ENCODE measurements around the gene RPS6KA2.

The RPS6KA2 gene

DNA sequence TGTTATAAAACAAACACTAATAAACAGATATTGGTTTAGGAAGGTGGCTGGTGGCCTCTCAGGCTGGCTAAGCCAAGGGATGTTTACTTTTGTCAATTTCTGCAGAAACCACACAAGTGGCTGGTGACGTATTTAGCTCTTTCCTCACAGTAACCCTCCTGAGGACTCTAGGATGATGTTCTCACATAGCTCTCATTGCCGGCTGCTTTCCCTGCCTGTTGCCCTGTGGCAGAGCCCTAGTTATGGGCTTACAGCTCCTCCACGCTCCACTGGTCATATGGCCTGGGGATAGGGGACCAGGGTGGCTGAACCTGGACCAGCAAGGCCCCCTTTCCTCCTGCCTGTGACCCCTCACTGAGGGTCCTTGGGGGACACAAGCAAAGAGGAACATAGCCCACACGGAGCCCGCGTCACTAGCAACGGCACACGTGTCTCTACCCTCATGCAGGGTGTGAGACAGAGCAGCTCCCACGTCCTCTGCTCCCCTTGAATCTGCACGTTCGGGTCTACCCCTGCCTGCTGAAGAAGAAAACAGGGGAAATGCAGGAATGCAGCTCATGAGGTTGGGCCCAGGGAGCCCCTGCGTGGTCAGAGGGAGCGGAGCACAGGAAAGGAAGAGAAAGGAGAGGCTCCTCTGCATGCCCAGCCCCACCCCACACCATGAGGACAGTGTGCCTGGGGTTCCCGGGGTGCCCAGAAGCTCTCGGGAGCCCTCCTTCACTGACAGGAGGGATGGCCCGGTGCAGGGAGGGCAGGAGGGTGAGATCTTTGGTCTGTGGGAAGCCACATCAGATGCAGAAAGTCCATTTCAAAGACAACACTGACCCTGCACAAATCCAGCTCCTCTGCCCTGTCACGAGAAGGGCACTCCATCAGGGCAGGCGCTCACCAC is 54.4 kb downstream of the RPS6KA2 start:
- Histone ChIP-seq H3K4me1 (ENCODE audit: control insufficient read depth in 5 of 5, insufficient read depth in 5 of 5, low read length in 5 of 5) (peaks cover 0 to 29% (median 10%) of the 10 kb centered on the region in 5 donors), H3K9me3 (ENCODE audit: control insufficient read depth in 5 of 5, low read length in 5 of 5) (no peaks in the 10 kb centered on the region), H3K4me3 (ENCODE audit: low read depth in 1 of 5, low read length in 5 of 5) (peak overlapping the region in 1 of 5 donors; percentile 13), H3K27me3 (ENCODE audit: control insufficient read depth in 5 of 5, insufficient read depth in 4 of 5, low read length in 5 of 5) (no peaks in the 10 kb centered on the region), H3K27ac (ENCODE audit: low read depth, low read length) (no peak overlapping the region), H3K9ac (ENCODE audit: low read length in 5 of 5) (no peak overlapping the region), H3K36me3 (ENCODE audit: control insufficient read depth in 5 of 5, insufficient read depth in 5 of 5, low read length in 5 of 5) (no peaks in the 10 kb centered on the region)

DNA sequence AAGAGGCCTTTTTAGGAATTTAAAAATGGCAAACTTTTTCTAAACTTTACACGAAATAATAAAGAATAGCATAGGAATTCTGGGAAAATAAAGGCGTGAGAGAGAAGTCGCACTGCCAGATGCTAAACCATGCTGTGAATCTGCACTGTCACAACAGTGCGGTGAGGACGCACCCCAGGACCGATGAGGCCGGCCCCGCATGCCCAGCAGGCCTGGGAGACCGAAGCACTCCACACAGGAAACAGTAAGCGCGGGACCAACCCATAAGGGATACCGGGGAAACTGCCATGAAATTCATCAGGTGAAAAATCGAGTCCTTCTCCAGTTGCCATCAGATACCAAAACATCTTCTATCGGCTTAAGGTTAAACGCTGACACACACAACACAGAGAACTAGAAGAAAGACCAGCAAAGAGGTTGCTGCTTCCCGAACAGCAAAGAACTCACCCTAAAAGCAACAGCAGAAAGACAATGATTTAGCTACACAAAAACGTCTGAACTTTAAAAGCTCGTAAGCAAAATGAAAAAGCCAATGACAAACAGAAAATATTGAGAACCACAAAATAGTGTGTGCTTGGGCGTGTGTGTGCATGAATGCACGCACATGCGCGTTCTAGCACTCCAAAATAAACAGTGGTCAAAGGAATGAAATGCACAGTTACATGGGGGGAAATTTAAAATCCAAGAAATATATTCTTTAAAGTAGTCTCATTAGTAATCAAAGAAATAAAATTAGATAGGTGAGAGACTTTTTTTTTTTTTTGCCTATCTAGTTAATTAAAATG is 55.9 kb downstream of the RPS6KA2 start:
- no peak overlapping the region for H3K4me3 ChIP-seq (ENCODE audit: low read depth in 1 of 5, low read length in 5 of 5)
- no peaks in the 10 kb centered on the region for H3K9me3 ChIP-seq (ENCODE audit: control insufficient read depth in 5 of 5, low read length in 5 of 5)
- no peak overlapping the region for H3K9ac ChIP-seq (ENCODE audit: low read length in 5 of 5)
- H3K27me3 ChIP-seq (ENCODE audit: control insufficient read depth in 5 of 5, insufficient read depth in 4 of 5, low read length in 5 of 5), result no peaks in the 10 kb centered on the region
- H3K27ac ChIP-seq (ENCODE audit: low read depth, low read length), result no peak overlapping the region
- peaks cover 0 to 33% (median 10%) of the 10 kb centered on the region in 5 donors for H3K4me1 ChIP-seq (ENCODE audit: control insufficient read depth in 5 of 5, insufficient read depth in 5 of 5, low read length in 5 of 5)
- no peaks in the 10 kb centered on the region for H3K36me3 ChIP-seq (ENCODE audit: control insufficient read depth in 5 of 5, insufficient read depth in 5 of 5, low read length in 5 of 5)

DNA sequence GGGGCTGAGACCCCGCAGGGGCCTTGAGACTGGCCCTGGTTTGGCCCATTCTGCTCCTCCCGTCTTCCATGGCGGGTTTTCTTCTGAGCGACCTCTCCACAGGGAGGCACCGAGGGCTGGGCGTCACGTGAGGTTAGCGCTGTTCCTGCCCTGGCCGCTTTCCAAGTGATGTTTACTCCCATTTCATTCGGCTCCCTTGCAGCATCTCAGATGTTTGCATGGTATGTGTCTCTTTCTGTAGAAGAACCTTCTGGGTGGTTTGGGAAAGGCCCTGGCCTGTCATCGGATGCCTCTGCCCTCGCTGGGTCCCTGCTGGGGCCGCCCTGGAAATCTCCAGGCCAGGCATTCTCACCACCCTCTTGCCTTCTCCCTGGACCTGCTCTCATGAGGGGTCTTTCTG is 57.8 kb downstream of the RPS6KA2 start:
- Histone ChIP-seq H3K9me3 (ENCODE audit: control insufficient read depth in 5 of 5, low read length in 5 of 5) (no peaks in the 10 kb centered on the region), H3K27me3 (ENCODE audit: control insufficient read depth in 5 of 5, insufficient read depth in 4 of 5, low read length in 5 of 5) (no peaks in the 10 kb centered on the region), H3K4me3 (ENCODE audit: low read depth in 1 of 5, low read length in 5 of 5) (no peak overlapping the region), H3K9ac (ENCODE audit: low read length in 5 of 5) (no peak overlapping the region), H3K4me1 (ENCODE audit: control insufficient read depth in 5 of 5, insufficient read depth in 5 of 5, low read length in 5 of 5) (peaks cover 0 to 28% (median 10%) of the 10 kb centered on the region in 5 donors), H3K27ac (ENCODE audit: low read depth, low read length) (no peak overlapping the region), H3K36me3 (ENCODE audit: control insufficient read depth in 5 of 5, insufficient read depth in 5 of 5, low read length in 5 of 5) (peaks cover 0 to 2% (median 0%) of the 10 kb centered on the region in 5 donors)

DNA sequence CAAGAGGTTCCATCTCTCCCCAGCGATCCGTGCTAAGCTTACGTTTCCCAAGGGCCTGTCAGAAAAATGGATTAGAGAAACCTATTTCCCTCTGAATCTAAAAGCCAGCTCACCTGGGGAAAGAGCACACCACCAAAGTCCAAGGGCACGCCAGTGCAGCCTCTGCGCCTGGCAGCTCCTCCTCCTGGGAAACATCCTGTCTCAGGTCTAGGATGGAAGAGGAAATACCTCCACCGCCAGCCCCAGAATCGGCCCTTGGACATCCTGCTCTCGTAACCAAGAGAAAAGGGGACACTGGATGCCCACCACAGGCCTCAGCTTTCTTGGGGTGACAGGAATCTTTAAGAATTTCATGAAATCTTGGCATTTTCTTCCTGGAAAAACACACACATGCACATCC is 59.2 kb downstream of the RPS6KA2 start:
- H3K4me3 ChIP-seq (ENCODE audit: low read depth in 1 of 5, low read length in 5 of 5), result no peak overlapping the region
- H3K4me1 ChIP-seq (ENCODE audit: control insufficient read depth in 5 of 5, insufficient read depth in 5 of 5, low read length in 5 of 5), result peaks cover 0 to 30% (median 6%) of the 10 kb centered on the region in 5 donors
- peaks cover 0 to 2% (median 0%) of the 10 kb centered on the region in 5 donors for H3K36me3 ChIP-seq (ENCODE audit: control insufficient read depth in 5 of 5, insufficient read depth in 5 of 5, low read length in 5 of 5)
- H3K9me3 ChIP-seq (ENCODE audit: control insufficient read depth in 5 of 5, low read length in 5 of 5), result no peaks in the 10 kb centered on the region
- H3K27me3 ChIP-seq (ENCODE audit: control insufficient read depth in 5 of 5, insufficient read depth in 4 of 5, low read length in 5 of 5), result no peaks in the 10 kb centered on the region
- H3K27ac ChIP-seq (ENCODE audit: low read depth, low read length), result no peak overlapping the region
- H3K9ac ChIP-seq (ENCODE audit: low read length in 5 of 5), result no peak overlapping the region

DNA sequence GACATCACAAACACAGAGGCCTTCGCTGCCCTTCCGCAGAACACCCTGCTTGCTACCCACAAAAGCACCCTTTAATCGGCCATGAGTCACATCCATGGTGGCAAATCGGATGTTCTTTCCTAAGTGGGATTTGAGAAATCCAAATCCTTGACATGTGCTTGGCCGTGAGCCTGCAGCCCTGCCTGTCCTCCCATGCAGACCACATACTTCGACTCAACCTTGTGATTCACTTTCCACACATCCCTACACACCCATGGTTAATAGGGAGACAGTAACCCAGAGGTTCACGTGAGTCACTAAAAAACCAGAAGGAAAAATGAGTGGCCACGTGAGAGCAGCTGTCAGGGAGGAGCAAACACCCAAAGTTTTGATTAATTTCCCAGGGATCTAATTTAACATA is 59.9 kb downstream of the RPS6KA2 start:
- H3K27me3 ChIP-seq (ENCODE audit: control insufficient read depth in 5 of 5, insufficient read depth in 4 of 5, low read length in 5 of 5), result no peaks in the 10 kb centered on the region
- H3K4me3 ChIP-seq (ENCODE audit: low read depth in 1 of 5, low read length in 5 of 5), result no peak overlapping the region
- H3K4me1 ChIP-seq (ENCODE audit: control insufficient read depth in 5 of 5, insufficient read depth in 5 of 5, low read length in 5 of 5), result peaks cover 0 to 30% (median 1%) of the 10 kb centered on the region in 5 donors
- no peak overlapping the region for H3K9ac ChIP-seq (ENCODE audit: low read length in 5 of 5)
- H3K36me3 ChIP-seq (ENCODE audit: control insufficient read depth in 5 of 5, insufficient read depth in 5 of 5, low read length in 5 of 5), result peaks cover 0 to 2% (median 0%) of the 10 kb centered on the region in 5 donors
- no peak overlapping the region for H3K27ac ChIP-seq (ENCODE audit: low read depth, low read length)
- H3K9me3 ChIP-seq (ENCODE audit: control insufficient read depth in 5 of 5, low read length in 5 of 5), result no peaks in the 10 kb centered on the region

DNA sequence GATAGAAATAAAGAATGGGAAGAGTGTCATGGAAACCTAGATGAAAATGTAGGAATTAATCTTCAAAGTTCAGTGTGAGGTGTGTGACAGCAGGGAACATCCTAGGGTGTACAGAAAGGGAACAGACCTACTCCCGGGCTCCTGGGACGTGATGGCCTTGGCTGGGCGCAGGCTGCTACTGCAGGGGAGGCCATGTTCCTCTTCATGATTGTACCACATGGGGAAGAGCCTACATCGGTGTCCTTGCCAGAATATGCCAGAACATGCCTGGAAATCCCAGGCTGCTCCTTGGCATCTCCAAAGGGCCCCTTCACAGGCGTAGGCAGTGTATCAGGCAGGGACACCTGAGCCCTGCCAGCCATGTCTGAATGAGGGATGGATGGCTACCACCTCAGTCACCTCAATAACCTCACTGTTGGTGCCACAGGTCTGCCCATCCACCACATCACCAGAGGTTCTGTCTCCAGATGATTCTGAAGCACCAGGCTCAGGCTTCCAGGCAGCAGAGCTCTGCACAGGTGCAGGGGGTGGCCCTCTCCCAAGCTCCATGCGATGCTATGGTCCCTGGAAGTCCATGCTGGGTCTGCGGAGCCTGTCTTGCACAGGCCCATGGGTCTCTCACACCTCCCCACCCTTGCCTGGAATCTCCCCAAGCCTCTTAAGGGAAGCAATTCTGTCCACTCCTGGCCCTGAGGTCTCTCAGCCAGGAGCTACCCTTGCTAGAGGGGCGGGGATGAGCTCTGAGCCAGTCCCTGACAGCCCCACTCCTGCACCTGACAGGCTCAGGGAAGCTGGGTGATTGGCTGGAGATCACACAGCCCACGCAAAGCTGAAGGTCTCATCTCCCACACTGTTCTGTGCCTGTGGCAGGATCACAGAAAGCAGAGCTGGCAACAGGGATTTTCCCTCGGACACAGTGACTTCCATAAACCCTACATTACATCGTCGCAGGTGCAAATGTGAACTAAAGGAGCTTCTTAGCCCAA is 60.7 kb downstream of the RPS6KA2 start:
- H3K4me1 ChIP-seq (ENCODE audit: control insufficient read depth in 5 of 5, insufficient read depth in 5 of 5, low read length in 5 of 5), result peaks cover 0 to 36% (median 7%) of the 10 kb centered on the region in 5 donors
- H3K9ac ChIP-seq (ENCODE audit: low read length in 5 of 5), result no peak overlapping the region
- H3K9me3 ChIP-seq (ENCODE audit: control insufficient read depth in 5 of 5, low read length in 5 of 5), result no peaks in the 10 kb centered on the region
- peaks cover 0 to 2% (median 0%) of the 10 kb centered on the region in 5 donors for H3K36me3 ChIP-seq (ENCODE audit: control insufficient read depth in 5 of 5, insufficient read depth in 5 of 5, low read length in 5 of 5)
- H3K27me3 ChIP-seq (ENCODE audit: control insufficient read depth in 5 of 5, insufficient read depth in 4 of 5, low read length in 5 of 5), result no peaks in the 10 kb centered on the region
- H3K4me3 ChIP-seq (ENCODE audit: low read depth in 1 of 5, low read length in 5 of 5), result no peak overlapping the region
- H3K27ac ChIP-seq (ENCODE audit: low read depth, low read length), result no peak overlapping the region

DNA sequence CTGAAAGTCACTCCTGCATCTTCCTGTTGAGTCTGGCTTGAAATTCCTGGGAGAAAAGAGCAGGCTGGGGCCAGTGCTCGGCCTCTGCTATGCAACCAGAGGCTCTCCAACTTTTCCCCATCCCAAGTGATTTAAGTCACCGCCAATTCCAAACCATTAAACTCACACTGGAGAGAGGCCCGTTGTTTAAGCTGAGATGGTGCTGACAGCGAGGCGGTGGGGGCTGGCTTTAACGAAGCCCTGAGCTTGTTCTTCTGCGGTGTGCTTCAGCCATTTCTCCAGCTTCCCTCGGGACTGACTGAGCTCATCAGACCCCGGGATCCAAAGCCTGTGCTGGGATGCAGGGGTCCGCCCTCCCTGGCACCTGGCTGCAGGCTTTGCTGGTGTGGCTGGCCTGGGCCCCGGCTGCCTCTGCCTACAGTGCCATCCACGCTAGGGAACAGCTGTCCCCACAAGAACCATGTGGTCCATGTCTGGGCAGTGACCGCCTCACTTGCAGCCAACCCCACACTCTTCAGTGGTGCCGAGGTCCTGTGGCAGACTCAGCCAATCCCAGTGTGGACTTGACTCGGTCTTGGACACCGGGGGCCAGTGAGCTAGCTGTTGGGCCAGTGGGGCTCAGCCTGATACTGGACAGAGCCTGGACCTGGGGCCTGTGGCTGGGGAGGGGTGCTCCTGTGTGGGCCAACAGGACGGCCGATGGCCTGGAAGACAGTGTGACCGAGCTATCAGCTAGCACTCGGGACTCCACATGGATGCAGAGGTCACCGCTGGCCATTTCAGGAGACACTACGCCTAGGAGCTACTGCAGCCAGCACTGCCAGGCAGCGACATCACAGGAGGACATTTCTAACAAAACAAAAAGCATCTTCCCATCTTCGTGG is 61.7 kb downstream of the RPS6KA2 start:
- H3K4me1 ChIP-seq (ENCODE audit: control insufficient read depth in 5 of 5, insufficient read depth in 5 of 5, low read length in 5 of 5), result peaks cover 0 to 36% (median 7%) of the 10 kb centered on the region in 5 donors
- H3K27ac ChIP-seq (ENCODE audit: low read depth, low read length), result no peak overlapping the region
- no peaks in the 10 kb centered on the region for H3K27me3 ChIP-seq (ENCODE audit: control insufficient read depth in 5 of 5, insufficient read depth in 4 of 5, low read length in 5 of 5)
- no peak overlapping the region for H3K4me3 ChIP-seq (ENCODE audit: low read depth in 1 of 5, low read length in 5 of 5)
- peaks cover 0 to under 1% (median 0%) of the 10 kb centered on the region in 5 donors for H3K9me3 ChIP-seq (ENCODE audit: control insufficient read depth in 5 of 5, low read length in 5 of 5)
- no peak overlapping the region for H3K9ac ChIP-seq (ENCODE audit: low read length in 5 of 5)
- peaks cover 0 to 2% (median 0%) of the 10 kb centered on the region in 5 donors for H3K36me3 ChIP-seq (ENCODE audit: control insufficient read depth in 5 of 5, insufficient read depth in 5 of 5, low read length in 5 of 5)

DNA sequence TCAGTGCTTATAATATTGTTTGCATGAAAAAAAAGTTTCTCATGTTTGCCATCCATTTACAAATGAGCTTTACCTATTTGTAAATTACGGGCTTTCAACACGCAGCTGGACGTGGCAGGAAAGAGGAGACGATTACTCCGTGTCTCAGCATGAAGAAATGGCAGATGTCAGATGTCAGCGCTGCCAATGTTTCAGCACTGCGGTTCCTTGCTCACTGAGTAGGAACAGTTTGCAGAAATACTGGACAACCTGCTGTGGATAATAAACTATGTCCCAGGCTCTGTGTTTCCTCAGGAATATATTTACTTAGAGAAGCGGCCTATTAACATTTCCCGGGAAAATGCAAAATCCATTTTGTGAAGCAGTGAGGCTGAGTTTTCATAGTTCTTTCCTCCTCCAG is 63.2 kb downstream of the RPS6KA2 start:
- Histone ChIP-seq H3K9ac (ENCODE audit: low read length in 5 of 5) (no peak overlapping the region), H3K4me1 (ENCODE audit: control insufficient read depth in 5 of 5, insufficient read depth in 5 of 5, low read length in 5 of 5) (peaks cover 0 to 36% (median 7%) of the 10 kb centered on the region in 5 donors), H3K36me3 (ENCODE audit: control insufficient read depth in 5 of 5, insufficient read depth in 5 of 5, low read length in 5 of 5) (peaks cover 0 to 2% (median 0%) of the 10 kb centered on the region in 5 donors), H3K27me3 (ENCODE audit: control insufficient read depth in 5 of 5, insufficient read depth in 4 of 5, low read length in 5 of 5) (no peaks in the 10 kb centered on the region), H3K4me3 (ENCODE audit: low read depth in 1 of 5, low read length in 5 of 5) (no peak overlapping the region), H3K9me3 (ENCODE audit: control insufficient read depth in 5 of 5, low read length in 5 of 5) (peaks cover 3 to 13% (median 10%) of the 10 kb centered on the region in 5 donors), H3K27ac (ENCODE audit: low read depth, low read length) (no peak overlapping the region)
